Progenitor cell of endocrine pancreas (in vitro differentiated cells): Measurements from ENCODE around the gene OR2B6. TPM values are rescaled to one million over a fixed set of nuclear protein-coding genes. Genes with fewer than 3 reads are reported as not detected.

Source experiments
- DNase-seq: peaks from one replicate; pipeline ENCODE4 v3.0.0; 2021; ENCODE audit warnings: low spot score; ENCODE audit not compliant: unreplicated experiment
- H3K27ac Mint-ChIP-seq: 2 replicates; pipeline ENCODE4 v1.8.0; 2021; ENCODE audit warnings: mild to moderate bottlenecking, moderate library complexity, mixed read lengths
- H3K27me3 Mint-ChIP-seq: 2 replicates; pipeline ENCODE4 v1.8.0; 2021; ENCODE audit warnings: mixed read lengths
- H3K36me3 Mint-ChIP-seq: 2 replicates; pipeline ENCODE4 v1.8.0; 2022; ENCODE audit warnings: mixed read lengths; ENCODE audit not compliant: insufficient read depth
- H3K4me1 Mint-ChIP-seq: 2 replicates; pipeline ENCODE4 v1.8.0; 2021; ENCODE audit warnings: low read depth, mixed read lengths
- H3K4me3 Mint-ChIP-seq: 2 replicates; pipeline ENCODE4 v1.8.0; 2021; ENCODE audit warnings: low read depth, mild to moderate bottlenecking, moderate library complexity, mixed read lengths
- H3K9me3 Mint-ChIP-seq: 2 replicates; pipeline ENCODE4 v1.8.0; 2021; ENCODE audit warnings: low read depth, mixed read lengths
- CTCF ChIP-seq: fragments of 200-600 bp; sonication (generic); IDR thresholded peaks from one replicate; pipeline ENCODE4 v1.5.0; 2021; ENCODE audit warnings: antibody characterized with exemption, mild to moderate bottlenecking; ENCODE audit not compliant: unreplicated experiment
- total RNA-seq: library from RNA; stranded (reverse); gene quantifications from 2 replicates; pipeline ENCODE4 v1.2.1, GENCODE V29; 2021

The OR2B6 gene
- total RNA-seq, 1 donor from 2014 or later: not detected

GRCh38 chr6:28003661-28004060, 46.6 kb downstream of the OR2B6 start:
- Mint-ChIP-seq H3K4me1 (peaks cover 6% of the 10 kb centered on the region), H3K27ac (no peak overlapping the region), H3K4me3 (no peak overlapping the region), H3K27me3 (peaks cover 8% of the 10 kb centered on the region), H3K9me3 (no peaks in the 10 kb centered on the region), H3K36me3 (no peaks in the 10 kb centered on the region)
- DNase-seq: no peak
- no peak for TF ChIP-seq CTCF

- Mint-ChIP-seq H3K27me3 (no peaks in the 10 kb centered on the region), H3K4me1 (peaks cover 6% of the 10 kb centered on the region), H3K27ac (no peak overlapping the region), H3K36me3 (no peaks in the 10 kb centered on the region), H3K9me3 (no peaks in the 10 kb centered on the region), H3K4me3 (no peak overlapping the region)
- no peak for TF ChIP-seq CTCF
- no peak for DNase-seq
Measured at GRCh38 chr6:28004350-28005151, 47.5 kb downstream of the OR2B6 start.

GRCh38 chr6:28005152-28005890, 48.3 kb downstream of the OR2B6 start:
- Mint-ChIP-seq H3K9me3 (no peaks in the 10 kb centered on the region), H3K4me3 (no peak overlapping the region), H3K27ac (no peak overlapping the region), H3K27me3 (peaks cover 1% of the 10 kb centered on the region), H3K4me1 (peaks cover 6% of the 10 kb centered on the region), H3K36me3 (no peaks in the 10 kb centered on the region)
- no peak for DNase-seq
- no peak for TF ChIP-seq CTCF

- no peak for TF ChIP-seq CTCF
- no peak for DNase-seq
Measured at GRCh38 chr6:28005975-28006374, 48.9 kb downstream of the OR2B6 start.

More at GRCh38 chr6:28005975-28006374, 48.9 kb downstream of the OR2B6 start:
- H3K9me3 Mint-ChIP-seq: no peaks in the 10 kb centered on the region
- peaks cover 6% of the 10 kb centered on the region for H3K27me3 Mint-ChIP-seq
- no peak overlapping the region for H3K4me3 Mint-ChIP-seq
- H3K36me3 Mint-ChIP-seq: no peaks in the 10 kb centered on the region
- peaks cover 6% of the 10 kb centered on the region for H3K4me1 Mint-ChIP-seq
- H3K27ac Mint-ChIP-seq: no peak overlapping the region

Other genes starting within 250 kb of the OR2B6 start
- gene OR2B2, start 44.8 kb upstream of the OR2B6 start, total RNA-seq: not detected in 2 replicates
- 9.7 TPM in 2 replicates for gene ZNF165, start 123.3 kb downstream of the OR2B6 start, total RNA-seq
- gene ZSCAN16, start 167.4 kb downstream of the OR2B6 start, total RNA-seq: 19.6 and 20.2 TPM in 2 replicates
- 45.2 and 47.6 TPM in 2 replicates for gene ZKSCAN8, start 184.6 kb downstream of the OR2B6 start, total RNA-seq